RWPE2 (cell line): ENCODE results near the gene IFFO2.

ENCODE experiments used
- ATAC-seq: fragments of 200-7000 bp; cut with Tn5 transposase; 3 replicates; pipeline ENCODE4 v1.9.1; 2021; ENCODE audit warnings: low read depth
- DNase-seq: peaks from one replicate; pipeline ENCODE4 v3.0.0-alpha.2; 2020; ENCODE audit warnings: low spot score
- H3K27ac ChIP-seq: fragments of 450-650 bp; 2 replicates; pipeline ENCODE4 v1.5.1; 2017; ENCODE audit warnings: mild to moderate bottlenecking; ENCODE audit not compliant: poor library complexity, severe bottlenecking
- H3K27me3 ChIP-seq: fragments of 250-450 bp; sonication (Bioruptor Pico); 2 replicates; pipeline ENCODE4 v1.5.1; 2021; ENCODE audit warnings: mild to moderate bottlenecking, moderate library complexity; ENCODE audit not compliant: insufficient read depth, poor library complexity, severe bottlenecking
- H3K36me3 ChIP-seq: fragments of 250-450 bp; sonication (Bioruptor Pico); 2 replicates; pipeline ENCODE4 v1.5.1; 2020; ENCODE audit warnings: low read depth, mild to moderate bottlenecking, moderate library complexity
- H3K4me1 ChIP-seq: fragments of 250-450 bp; sonication (Bioruptor Pico); 2 replicates; pipeline ENCODE4 v1.5.1; 2021; ENCODE audit warnings: mild to moderate bottlenecking, moderate library complexity; ENCODE audit not compliant: insufficient read depth, poor library complexity, severe bottlenecking
- H3K4me3 ChIP-seq: fragments of 250-450 bp; sonication (Bioruptor Pico); 2 replicates; pipeline ENCODE4 v1.5.1; 2021; ENCODE audit warnings: mild to moderate bottlenecking, moderate library complexity; ENCODE audit not compliant: severe bottlenecking
- H3K9me3 ChIP-seq: fragments of 250-450 bp; sonication (Bioruptor Pico); 2 replicates; pipeline ENCODE4 v1.5.1; 2021; ENCODE audit warnings: mild to moderate bottlenecking, moderate library complexity; ENCODE audit not compliant: severe bottlenecking
- TF ChIP-seq, protein P1 (sequence below): fragments of 450-650 bp; IDR thresholded peaks from one replicate; pipeline ENCODE4 v1.5.1; 2017; ENCODE audit warnings: mild to moderate bottlenecking, moderate library complexity; ENCODE audit not compliant: poor library complexity, severe bottlenecking

The IFFO2 gene

DNA sequence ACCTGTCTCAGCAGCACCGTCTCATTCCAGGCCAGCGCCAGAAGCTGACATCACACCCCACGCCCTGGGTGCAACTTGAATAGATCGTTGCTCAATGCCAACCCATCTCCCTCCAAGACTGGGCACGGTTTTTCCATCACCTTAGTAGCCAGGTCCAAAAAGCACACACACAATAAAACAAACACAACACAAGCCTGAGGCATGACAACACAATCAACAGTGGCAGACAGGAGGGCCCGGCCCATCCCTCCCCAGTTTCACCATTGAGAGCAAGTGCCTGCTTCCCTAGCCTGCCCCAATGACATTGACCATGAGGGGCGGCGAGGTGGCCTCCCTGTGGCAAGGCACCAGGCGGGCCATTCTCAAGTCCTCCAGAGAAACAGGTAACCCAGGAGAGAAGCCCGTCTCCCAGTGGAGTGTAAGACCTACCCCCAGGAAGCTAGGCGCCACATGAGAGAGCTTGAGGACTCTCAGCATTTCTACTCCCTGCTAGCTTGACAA lies 2.7 kb downstream of the IFFO2 start:
- peak; percentile 29; the same call in 2 of the 3 replicates for ATAC-seq
- no peak for DNase-seq

DNA sequence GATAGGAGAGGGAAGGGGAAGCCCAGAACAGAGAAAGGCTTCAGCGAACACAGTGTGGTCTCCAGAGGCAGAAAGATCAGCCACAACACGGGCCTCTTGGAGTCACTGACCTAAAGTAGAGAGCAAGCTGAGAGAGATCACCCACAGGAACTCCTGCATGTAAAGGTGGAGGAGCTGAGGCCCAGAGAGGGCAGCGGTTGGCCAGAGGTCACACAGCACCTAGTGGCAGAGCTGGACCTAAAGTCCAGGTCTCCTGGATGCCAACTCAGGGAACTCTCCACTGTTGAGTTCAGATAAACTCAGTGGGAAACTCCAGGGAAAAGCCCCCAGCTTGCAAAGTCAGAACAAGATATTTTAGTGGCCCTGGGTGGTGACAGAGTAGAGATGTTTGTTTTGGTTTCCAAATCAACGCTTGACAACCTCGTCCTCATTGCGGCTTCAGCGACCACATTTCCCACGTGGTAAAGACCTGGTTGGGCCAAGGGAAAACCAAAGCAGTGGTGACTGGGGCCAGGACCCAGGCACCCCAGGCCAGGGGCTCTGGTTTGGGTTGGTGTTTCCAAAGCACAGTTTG lies 4.6 kb downstream of the IFFO2 start:
- Histone ChIP-seq H3K9me3 (no peaks in the 10 kb centered on the region), H3K4me3 (no peak overlapping the region), H3K4me1 (peaks cover 61% of the 10 kb centered on the region), H3K27me3 (no peaks in the 10 kb centered on the region), H3K36me3 (peaks cover 30% of the 10 kb centered on the region), H3K27ac (peak overlapping the region; percentile 97)
- ATAC-seq (no peak), DNase-seq (no peak)
- TF ChIP-seq, protein P1, sequence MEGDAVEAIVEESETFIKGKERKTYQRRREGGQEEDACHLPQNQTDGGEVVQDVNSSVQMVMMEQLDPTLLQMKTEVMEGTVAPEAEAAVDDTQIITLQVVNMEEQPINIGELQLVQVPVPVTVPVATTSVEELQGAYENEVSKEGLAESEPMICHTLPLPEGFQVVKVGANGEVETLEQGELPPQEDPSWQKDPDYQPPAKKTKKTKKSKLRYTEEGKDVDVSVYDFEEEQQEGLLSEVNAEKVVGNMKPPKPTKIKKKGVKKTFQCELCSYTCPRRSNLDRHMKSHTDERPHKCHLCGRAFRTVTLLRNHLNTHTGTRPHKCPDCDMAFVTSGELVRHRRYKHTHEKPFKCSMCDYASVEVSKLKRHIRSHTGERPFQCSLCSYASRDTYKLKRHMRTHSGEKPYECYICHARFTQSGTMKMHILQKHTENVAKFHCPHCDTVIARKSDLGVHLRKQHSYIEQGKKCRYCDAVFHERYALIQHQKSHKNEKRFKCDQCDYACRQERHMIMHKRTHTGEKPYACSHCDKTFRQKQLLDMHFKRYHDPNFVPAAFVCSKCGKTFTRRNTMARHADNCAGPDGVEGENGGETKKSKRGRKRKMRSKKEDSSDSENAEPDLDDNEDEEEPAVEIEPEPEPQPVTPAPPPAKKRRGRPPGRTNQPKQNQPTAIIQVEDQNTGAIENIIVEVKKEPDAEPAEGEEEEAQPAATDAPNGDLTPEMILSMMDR: no peak

More for the DNA sequence above, 2.7 kb downstream of the IFFO2 start:
- Histone ChIP-seq H3K4me3 (peak overlapping the region; percentile 98), H3K9me3 (no peaks in the 10 kb centered on the region), H3K4me1 (peaks cover 42% of the 10 kb centered on the region), H3K36me3 (peaks cover 24% of the 10 kb centered on the region), H3K27ac (peak overlapping the region; percentile 63), H3K27me3 (no peaks in the 10 kb centered on the region)
- TF ChIP-seq, protein P1: no peak

DNA sequence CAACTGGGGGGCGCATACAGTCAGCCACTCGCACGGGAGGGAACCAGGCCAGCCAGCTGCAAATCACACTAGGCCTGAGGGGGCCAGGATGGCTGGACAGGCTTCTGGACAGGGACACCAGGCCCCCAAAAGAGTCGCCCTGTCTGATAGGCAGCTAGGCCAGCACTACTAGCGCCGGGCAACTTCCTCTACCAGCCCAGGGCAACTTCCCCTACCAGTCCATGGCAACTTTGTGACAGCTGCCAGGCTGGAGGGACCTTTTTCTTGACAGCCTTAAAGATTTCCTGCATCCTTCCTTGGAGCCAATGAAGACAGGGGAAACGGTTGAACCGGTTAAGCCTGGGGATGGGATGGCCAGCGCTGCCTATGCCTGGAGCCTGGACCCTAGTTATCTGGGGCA lies 5.1 kb downstream of the IFFO2 start:
- no peaks in the 10 kb centered on the region for H3K9me3 ChIP-seq
- no peaks in the 10 kb centered on the region for H3K27me3 ChIP-seq
- TF ChIP-seq, protein P1: no peak
- H3K4me3 ChIP-seq: no peak overlapping the region
- peaks cover 30% of the 10 kb centered on the region for H3K36me3 ChIP-seq
- peaks cover 66% of the 10 kb centered on the region for H3K4me1 ChIP-seq
- H3K27ac ChIP-seq: peak overlapping the region; percentile 97
- ATAC-seq (no peak), DNase-seq (no peak)

DNA sequence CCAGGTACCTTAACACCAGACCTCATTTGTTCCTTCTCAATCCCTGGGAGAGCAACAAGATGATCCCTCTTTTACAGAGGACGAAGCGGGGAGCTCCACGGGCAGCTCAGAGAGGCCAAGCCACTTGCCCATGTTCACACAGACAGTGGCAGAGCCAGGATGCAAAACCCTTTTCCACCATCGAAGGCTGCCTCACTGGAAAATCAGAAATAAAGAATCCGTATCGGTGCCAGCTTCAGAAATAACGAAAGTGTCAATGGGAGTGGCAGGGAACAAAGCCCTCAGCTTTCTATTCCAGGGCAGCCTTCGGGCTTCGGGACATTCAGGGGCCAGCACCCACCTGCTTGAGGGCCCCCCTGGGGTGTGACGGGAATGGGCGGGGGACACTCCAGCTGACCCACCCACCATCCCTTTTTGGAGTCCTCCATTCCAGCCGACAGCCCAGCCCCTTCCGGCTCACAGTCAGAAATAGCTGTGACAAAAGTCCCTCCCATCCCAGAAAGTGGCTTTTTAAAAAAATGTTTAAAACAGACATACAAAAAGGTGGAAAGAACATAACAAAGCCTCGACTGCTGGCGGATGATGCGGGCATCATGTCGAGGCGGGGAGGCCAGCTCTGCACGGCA lies 6.0 kb downstream of the IFFO2 start:
- Histone ChIP-seq H3K27ac (peak overlapping the region; percentile 97), H3K4me1 (peaks cover 67% of the 10 kb centered on the region), H3K27me3 (no peaks in the 10 kb centered on the region), H3K9me3 (no peaks in the 10 kb centered on the region), H3K36me3 (peaks cover 30% of the 10 kb centered on the region), H3K4me3 (peak overlapping the region; percentile 20)
- ATAC-seq (no peak), DNase-seq (no peak)
- TF ChIP-seq, protein P1: no peak
